GM11168 (cell line): ENCODE data around the gene ABCA3.
"Not testable (repeated sequence)": the region's sequence is repeated elsewhere in the genome, so short reads cannot be mapped to it uniquely, and the experiment has no call there.

Experiments used
- in situ Hi-C: fragments of 300-500 bp; cut with MboI; formaldehyde crosslinking; loops from one replicate; pipeline ENCODE4 v1.12.0; 2022; ENCODE audit warnings: low sequenced_read_pairs; ENCODE audit not compliant: unreplicated experiment

Gene ABCA3

DNA sequence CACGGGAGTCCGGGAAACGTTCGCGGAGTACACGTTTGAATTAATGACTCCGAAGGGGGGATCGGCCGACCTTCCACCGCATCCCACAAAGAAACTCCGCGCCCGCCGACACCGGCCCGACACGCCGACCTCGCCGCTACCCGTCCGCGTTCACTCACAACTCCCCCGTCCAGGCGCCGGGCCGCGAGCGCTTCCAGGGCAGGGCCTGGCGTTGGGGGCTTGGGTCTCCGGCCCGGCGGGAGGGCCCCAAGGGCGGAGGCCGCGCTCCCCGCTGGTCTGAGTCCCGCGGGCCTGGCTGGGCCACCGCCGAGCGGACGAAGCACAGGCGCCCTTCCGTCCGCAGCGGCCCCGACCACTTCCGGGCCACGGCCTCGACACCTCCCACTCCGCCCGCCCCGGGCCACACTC, 73.0 kb downstream of the ABCA3 start:
- in situ Hi-C loops: not testable (repeated sequence)

DNA sequence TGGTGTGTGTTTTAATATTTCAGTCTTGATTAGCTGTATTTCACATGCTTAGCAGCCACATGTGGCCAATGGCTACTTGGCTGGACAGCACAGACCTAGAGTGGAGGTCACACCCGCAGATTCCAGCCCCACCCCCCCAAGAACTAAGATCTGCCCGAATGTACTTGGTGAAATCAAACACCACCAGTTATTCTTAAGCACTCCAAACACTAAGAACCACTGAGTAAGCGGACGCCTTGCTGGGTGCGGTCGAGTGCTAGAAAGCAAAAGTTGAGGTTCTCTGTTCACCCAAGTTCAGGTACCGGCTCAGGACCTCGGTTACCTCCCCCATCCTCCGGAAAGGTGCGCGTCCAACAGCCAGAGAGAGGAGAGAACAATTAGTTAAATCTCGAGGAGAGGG, 73.6 kb downstream of the ABCA3 start:
- in situ Hi-C loops: not testable (repeated sequence)

- in situ Hi-C loops: not testable (repeated sequence)
These were observed 77.5 kb downstream of the ABCA3 start for GRCh38 chr16:2263026-2263425.

DNA sequence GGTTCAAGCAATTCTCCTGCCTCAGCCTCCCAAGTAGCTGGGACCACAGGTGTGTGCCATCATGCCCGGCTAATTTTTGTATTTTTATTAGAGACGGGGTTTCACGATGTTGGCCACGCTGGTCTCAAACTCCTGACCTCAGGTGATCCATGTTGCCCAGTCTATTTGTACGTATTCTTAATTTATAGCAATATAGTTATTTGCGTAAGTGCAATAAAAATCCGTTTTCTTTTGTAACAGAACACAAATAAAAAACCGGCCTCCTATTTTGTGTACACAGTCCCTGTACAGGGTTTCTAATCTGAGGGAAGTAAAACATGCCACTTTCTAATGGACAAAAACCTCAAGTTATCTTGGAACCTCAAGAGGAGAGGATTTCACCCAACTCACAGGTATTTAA, 80.3 kb downstream of the ABCA3 start:
- in situ Hi-C loops: no loop called here

- in situ Hi-C loops: not testable (repeated sequence)
These were observed 82.0 kb downstream of the ABCA3 start for GRCh38 chr16:2258530-2258929.

- in situ Hi-C loops: no loop called here
These were observed 82.8 kb downstream of the ABCA3 start for GRCh38 chr16:2257726-2258125.

- in situ Hi-C loops: no loop called here
These were observed 83.9 kb downstream of the ABCA3 start for GRCh38 chr16:2256531-2257140.

DNA sequence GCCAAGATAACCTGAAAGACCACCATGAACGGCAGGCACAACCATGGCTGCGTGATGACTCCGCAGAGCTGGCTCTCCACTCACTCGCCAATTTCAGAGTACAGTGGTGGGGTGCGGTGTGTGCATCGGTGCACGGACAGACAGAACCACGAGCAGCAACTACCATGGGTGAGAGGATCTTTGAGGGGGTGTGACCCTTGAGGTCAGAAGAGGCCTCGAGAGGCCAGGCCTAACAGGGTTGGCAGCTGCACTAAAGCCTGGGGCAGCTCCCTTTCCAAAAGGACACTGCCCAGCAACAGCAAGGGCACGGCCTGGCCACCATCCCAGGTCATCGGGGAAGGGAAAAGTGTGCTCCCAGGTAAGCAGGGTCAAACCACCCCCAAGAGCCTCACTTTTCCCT, 87.2 kb downstream of the ABCA3 start:
- in situ Hi-C loops: no loop called here

DNA sequence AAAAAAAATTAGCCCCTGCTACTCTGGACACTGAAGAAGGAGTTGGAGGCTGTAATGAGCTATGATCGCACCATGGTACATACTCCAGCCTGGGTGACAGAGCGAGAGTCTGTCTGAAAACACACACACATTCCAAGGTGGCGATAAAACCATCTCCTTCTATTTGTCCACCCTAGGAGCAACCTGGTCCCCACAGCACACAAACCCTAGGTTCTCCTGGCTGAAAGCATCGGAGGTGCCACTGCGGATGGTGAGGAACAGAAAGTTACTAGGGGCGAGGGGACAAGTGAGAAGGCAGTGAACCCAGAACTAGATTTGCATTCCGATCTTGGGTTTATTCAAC, 87.8 kb downstream of the ABCA3 start:
- in situ Hi-C loops: no loop called here

DNA sequence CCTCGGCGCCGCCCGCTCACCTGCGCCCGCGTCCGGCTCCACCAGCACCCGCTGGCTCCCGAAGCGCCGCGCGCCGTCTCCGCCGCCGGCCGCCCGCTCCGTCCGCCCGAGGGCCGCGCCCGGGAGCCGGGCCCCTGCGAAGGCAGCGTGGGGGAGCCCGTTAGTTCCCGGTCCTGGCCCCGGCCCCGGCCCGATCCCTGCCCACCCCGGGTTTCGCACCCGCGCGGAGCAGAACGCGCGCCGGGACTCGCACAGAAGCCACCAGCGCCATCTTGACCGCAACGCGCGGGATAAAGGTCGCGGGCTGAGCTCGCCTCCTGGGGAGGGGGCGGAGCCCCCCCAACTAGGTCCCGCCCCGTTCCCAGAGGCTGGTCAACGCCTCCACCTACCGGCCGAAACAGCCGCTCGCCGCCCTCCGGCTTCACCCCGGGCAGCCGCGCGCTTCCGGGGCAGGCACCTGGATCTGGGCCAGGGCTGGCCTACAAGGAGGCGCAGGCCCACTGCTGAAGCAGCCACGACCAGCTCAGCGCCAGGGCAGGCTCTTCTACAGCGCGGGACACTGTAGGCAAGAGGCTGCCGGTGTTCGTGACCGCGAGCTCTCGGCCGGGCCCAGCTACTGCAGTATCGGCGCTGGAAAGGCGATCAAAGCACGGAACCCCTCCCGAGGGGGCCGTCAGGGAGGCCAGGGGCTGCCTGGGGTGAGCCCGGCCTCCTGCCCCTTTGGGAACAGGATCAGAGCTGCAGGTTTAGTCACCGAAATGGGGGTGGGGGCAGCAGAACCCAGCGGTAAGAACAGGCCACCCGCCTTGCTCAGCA, 89.0 kb downstream of the ABCA3 start, which contains the start of gene ECI1:
Gene ECI1, minus strand, starts transcription at position 292 of the 816 bp plus-strand sequence. Its CDS starts 21 bp downstream, at position 271.
- in situ Hi-C loops: no loop called here

DNA sequence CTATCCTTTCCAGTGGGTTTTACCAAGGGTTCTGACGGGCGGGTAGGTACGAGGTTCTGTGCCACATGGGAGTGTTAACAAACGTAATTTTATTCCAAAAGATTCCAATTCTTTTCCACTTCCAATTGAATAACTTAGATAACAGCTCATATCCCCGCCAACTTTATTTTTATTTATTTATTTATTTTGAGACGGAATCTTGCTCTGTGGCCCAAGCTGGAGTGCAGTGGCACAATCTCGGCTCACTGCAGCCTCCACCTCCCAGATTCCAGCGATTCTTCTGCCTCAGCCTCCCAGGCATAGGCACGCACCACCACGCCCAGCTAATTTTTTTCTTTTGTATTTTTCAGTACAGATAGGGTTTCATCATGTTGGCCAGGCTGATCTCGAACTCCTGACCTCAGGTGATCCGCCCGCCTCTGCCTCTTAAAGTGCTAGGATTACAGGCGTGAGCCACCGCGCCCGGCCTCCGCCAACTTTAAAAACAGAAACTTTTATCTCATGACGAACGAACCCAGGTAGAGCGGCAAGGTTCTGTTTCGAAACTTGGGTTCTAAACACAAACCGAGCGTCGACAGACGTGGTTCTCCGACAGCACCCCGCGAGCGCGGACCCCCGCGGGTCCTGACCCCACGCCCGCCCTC, 89.8 kb downstream of the ABCA3 start:
- in situ Hi-C loops: no loop called here

GRCh38 chr16:2246301-2246885, 94.1 kb downstream of the ABCA3 start:
- in situ Hi-C loops: no loop called here

DNA sequence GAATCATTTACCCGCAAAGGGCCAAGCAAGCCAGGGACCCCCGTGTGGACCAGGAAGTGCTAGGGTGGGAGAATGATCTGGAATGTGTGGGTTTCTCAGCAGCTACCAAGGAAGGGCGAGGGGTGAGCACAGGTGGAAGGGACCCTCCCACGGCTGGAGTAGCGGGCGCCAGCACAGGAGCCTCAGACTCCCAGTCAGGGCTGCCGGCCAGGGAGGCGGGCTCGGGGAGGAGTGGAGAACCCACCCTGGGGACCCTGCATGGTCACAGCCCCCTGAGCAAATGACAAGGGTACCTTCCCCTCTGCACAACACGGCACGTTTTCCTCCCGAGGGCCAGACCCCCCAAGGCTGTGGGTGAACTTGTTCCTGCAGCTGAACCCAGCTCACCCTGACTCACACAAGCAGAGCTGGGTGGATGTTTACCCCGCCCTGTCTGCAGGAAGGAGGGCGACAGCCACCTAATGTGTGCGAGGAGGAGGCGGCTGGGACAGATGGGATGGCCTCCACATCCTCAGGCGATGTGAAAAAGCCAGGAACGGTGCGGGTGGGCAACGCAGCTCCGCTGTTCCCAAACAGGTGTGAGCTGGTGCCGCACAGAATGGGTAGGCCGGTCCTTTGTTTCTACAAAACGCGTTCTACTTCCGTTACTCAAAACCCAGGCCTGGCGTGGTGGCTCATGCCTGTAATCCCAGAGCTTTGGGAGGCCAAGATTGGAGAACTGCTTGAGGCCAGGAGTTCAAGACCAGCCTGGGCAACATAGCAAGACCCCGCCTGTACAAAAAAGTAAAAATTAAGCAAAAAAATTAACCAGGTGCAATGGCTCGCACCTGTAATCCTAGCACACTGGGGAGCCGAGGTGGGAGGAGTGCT, 95.4 kb downstream of the ABCA3 start:
- in situ Hi-C loops: no loop called here

DNA sequence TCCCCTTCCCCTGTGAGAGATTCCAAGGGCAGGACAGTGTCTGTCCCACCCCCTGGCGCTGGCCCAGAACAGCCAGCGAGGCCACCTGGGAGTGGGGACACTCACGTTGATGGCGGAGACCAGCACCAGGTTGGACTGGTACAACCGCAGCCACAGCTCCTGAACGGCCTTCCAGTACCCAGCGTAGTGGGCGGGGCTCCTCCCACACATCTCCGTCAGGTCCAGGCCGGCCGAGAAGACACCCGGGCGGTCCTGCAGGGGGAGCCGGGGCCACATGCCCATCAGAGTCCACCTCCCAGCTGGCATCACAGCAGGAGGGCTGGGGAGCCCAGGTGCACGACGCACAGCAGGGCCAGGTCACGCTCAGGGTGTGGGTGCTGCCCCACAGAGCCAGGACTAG, 96.2 kb downstream of the ABCA3 start:
- in situ Hi-C loops: no loop called here

DNA sequence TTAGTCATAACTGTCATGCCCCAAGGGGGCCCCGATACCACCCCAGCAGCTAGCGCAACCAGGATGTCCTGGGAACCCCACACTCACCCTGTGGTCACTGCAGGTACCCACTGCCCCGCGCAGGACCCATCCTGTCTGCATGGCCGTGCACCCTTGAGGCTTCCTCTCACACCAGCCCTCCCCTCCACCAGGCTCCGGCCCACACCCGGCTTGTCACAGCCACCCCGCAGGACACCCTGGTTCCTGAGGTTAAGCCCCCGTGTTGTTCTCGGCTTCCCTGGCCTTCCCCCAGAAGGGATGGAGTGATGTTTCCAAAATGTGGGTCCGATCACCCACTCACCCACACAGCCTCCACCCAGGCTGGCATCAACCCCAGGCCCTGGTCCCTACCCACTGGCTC, 96.7 kb downstream of the ABCA3 start:
- in situ Hi-C loops: no loop called here

DNA sequence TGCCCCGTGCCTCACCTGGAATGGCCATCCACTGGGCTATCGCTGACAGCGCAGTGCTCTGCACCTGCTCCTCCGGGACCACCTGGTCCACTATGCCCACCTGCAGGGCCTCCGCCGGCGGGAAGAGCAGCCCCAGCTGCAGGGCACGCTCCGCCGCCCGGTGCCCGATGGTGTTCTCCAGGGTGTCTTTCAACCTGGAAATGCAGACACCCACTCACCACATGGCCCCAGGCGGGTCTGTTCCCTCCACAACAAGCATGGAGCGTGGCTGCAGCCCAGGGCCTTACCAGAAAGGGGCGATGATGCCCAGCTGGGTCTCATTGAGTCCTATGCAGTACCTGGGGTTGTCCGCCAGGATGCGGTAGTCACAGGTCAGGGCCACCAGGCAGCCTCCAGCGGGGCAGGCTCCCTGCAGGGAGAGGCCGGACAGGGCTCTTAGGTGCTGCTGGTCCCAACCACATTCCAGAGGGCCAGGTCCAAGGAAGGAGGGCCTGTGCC, 97.4 kb downstream of the ABCA3 start:
- in situ Hi-C loops: no loop called here

GRCh38 chr16:2242598-2242997, 97.9 kb downstream of the ABCA3 start:
- in situ Hi-C loops: no loop called here

GRCh38 chr16:2240331-2240730, 100.2 kb downstream of the ABCA3 start:
- in situ Hi-C loops: not testable (repeated sequence)

DNA sequence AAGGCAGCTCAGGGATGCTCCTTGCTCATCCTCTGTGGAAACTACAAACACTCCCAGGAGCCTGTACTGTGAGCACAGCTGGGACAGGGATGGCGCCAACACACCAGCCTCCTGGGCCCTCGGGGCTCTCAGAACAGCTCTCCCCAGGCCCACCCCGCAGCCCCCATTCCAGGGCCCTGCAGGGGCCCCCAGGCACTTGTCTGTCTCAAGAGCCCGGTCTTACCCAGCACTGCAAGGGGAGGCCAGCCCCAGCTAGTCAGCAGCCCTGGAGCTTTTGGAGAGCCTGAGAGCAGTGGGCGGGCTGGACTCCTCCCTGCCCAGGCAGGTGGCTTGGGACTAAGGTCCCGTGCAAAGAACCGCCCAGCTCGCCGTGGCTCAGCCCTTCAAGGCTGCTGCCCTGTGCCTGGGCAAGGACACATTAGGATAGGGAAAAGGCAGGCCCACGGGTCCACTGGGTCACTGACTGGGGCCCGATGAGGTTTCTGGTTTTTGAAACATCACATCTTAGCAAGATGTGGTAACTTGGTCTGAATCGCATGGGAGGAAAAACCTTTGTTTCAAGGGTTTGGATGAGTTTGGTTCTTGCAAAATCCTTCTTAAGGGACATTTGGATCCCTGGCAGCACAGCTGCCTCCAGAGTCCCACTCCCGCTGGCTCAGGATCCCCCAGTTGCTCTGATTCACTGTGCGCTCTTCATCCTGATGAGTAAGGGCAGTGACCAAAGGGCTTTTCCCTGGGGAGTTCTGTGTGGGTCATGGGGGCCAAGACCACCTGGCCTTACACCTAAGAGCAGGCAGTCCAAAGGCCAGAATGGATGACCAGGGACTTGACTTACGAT, 101.5 kb downstream of the ABCA3 start:
- in situ Hi-C loops: no loop called here
